K562 (cell line): ENCODE data around the gene AGPAT1. TPM values are rescaled to one million over a fixed set of nuclear protein-coding genes. Genes with fewer than 3 reads are reported as not detected.
A peak's percentile ranks its signal among the peaks of the same experiment; 100 is the strongest.

Experiments
- C11orf30 ChIP-seq: fragments of 450-650 bp; IDR thresholded peaks from 2 replicates; pipeline ENCODE4 v1.6.1; 2016; ENCODE audit warnings: low read depth, mild to moderate bottlenecking
- DPF2 ChIP-seq: fragments of 450-650 bp; IDR thresholded peaks from 2 replicates; pipeline ENCODE4 v1.6.1; 2016
- ESRRA ChIP-seq: fragments of 450-650 bp; IDR thresholded peaks from 2 replicates; pipeline ENCODE4 v1.6.1; 2014; ENCODE audit warnings: low read depth, mild to moderate bottlenecking, moderate library complexity, borderline replicate concordance
- FOXA3 ChIP-seq, 2 experiments: fragments of 450-650 bp in 1 of 2; sonication (generic) in 1 of 2; formaldehyde crosslinking; IDR thresholded peaks in 1 of 2; conservative IDR thresholded peaks in 1 of 2; 2 replicates each; pipeline versions ENCODE4 v1.4.0 to v1.8.0; 2020 to 2022; ENCODE audit warnings: mild to moderate bottlenecking in 2 of 2, missing genetic modification reagents in 1 of 2
- HDAC1 ChIP-seq, 2 experiments: fragments of 450-650 bp; IDR thresholded peaks; 2 replicates each; pipeline ENCODE4 v1.6.1; 2016 to 2017; ENCODE audit warnings: inconsistent platforms in 1 of 2, mild to moderate bottlenecking in 1 of 2, moderate library complexity in 1 of 2
- KDM4B ChIP-seq, 2 experiments: fragments of 450-650 bp in 1 of 2; sonication (generic) in 1 of 2; IDR thresholded peaks; 2 replicates each; pipeline ENCODE4 v1.6.1; 2016 to 2017; ENCODE audit warnings: borderline replicate concordance in 2 of 2, antibody characterized with exemption in 1 of 2, low read depth in 1 of 2, mild to moderate bottlenecking in 1 of 2
- L3MBTL2 ChIP-seq: fragments of 450-650 bp; IDR thresholded peaks from 2 replicates; pipeline ENCODE4 v1.6.1; 2016; ENCODE audit warnings: mild to moderate bottlenecking, moderate library complexity
- NFRKB ChIP-seq: fragments of 450-650 bp; IDR thresholded peaks from 2 replicates; pipeline ENCODE4 v1.6.1; 2016; ENCODE audit warnings: low read depth
- PHF8 ChIP-seq: fragments of 200-600 bp; sonication (generic); IDR thresholded peaks from 2 replicates; pipeline ENCODE4 v1.6.1; 2012; ENCODE audit warnings: mixed run types, mild to moderate bottlenecking, inconsistent platforms, low read length, moderate library complexity, borderline replicate concordance
- POLR2A ChIP-seq: fragments of 450-650 bp; conservative IDR thresholded peaks from 2 replicates; pipeline ENCODE4 v1.6.1; 2016
- RB1 ChIP-seq: fragments of 450-650 bp; IDR thresholded peaks from 2 replicates; pipeline ENCODE4 v1.6.1; 2017; ENCODE audit warnings: low read depth, mild to moderate bottlenecking
- RBFOX2 ChIP-seq: fragments of 200-400 bp; formaldehyde crosslinking; IDR thresholded peaks from 2 replicates; pipeline ENCODE4 v1.6.1; 2017; ENCODE audit warnings: low read depth, mild to moderate bottlenecking, low read length, moderate library complexity
- TAL1 ChIP-seq: fragments of 450-650 bp; IDR thresholded peaks from 2 replicates; pipeline ENCODE4 v1.6.1; 2016; ENCODE audit warnings: mild to moderate bottlenecking
- polyA plus RNA-seq, 8 experiments: library from polyadenylated mRNA; depleted of rRNA in 4 of 8; stranded (reverse) in 5 of 8; unstranded in 3 of 8; fragments of >200 nt; fragmentation: Nextera tagmentation in 2 of 8; fragmentation: Illumina TruSeq in 1 of 8; extraction: Ambion mirVana in 2 of 8; extraction: Trizol in 1 of 8; gene quantifications; 2 replicates each; pipeline versions ENCODE4 v1.2.1 to v1.2.3, GENCODE V29; 2011 to 2014; ENCODE audit warnings: inconsistent platforms in 1 of 8, missing spikeins in 1 of 8
- total RNA-seq, 7 experiments: library from RNA; depleted of rRNA in 6 of 7; stranded (reverse); fragments of >200 nt in 6 of 7; fragmentation: Illumina TruSeq in 2 of 7; extraction: Trizol in 2 of 7; gene quantifications; 2 replicates each; pipeline versions ENCODE4 v1.2.1 to v1.2.3, GENCODE V29; 2011 to 2021; ENCODE audit warnings: low replicate concordance in 1 of 7
- TF ChIP-seq, protein P1 (sequence below), 3 experiments: fragments of 200-800 bp in 1 of 3; fragments of 250-450 bp in 1 of 3; fragments of 450-650 bp in 1 of 3; sonication (Bioruptor Pico) in 1 of 3; sonication (Bioruptor generic) in 1 of 3; formaldehyde crosslinking in 1 of 3; IDR thresholded peaks; 2 replicates each; pipeline versions ENCODE4 v1.6.1 to v1.8.0; 2016 to 2022; ENCODE audit warnings: mild to moderate bottlenecking in 2 of 3, missing genetic modification characterization in 2 of 3, missing compliant biosample characterization in 1 of 3, moderate library complexity in 1 of 3
- TF ChIP-seq, protein P2 (sequence below): fragments of 450-650 bp; formaldehyde crosslinking; IDR thresholded peaks from 2 replicates; pipeline ENCODE4 v1.4.0; 2022; ENCODE audit warnings: missing genetic modification characterization
- TF ChIP-seq, protein P3 (sequence below): fragments of 450-650 bp; formaldehyde crosslinking; IDR thresholded peaks from 2 replicates; pipeline ENCODE4 v1.4.0; 2022; ENCODE audit warnings: missing genetic modification characterization
- TF ChIP-seq, protein P4 (sequence below): fragments of 450-650 bp; formaldehyde crosslinking; conservative IDR thresholded peaks from 2 replicates; pipeline ENCODE4 v1.4.0; 2022; ENCODE audit warnings: mild to moderate bottlenecking, missing genetic modification characterization
- TF ChIP-seq, protein P5 (sequence below): fragments of 250-450 bp; sonication (Bioruptor Pico); IDR thresholded peaks from 2 replicates; pipeline ENCODE4 v1.9.0; 2021; ENCODE audit warnings: mild to moderate bottlenecking, inconsistent platforms

AGPAT1 gene
- total and polyA plus RNA-seq, 9 of the 15 experiments (the other 6 are each of a cell fraction or from before 2014, with no cell fraction given) = 37.9 to 176 (median 69.4) TPM

DNA sequence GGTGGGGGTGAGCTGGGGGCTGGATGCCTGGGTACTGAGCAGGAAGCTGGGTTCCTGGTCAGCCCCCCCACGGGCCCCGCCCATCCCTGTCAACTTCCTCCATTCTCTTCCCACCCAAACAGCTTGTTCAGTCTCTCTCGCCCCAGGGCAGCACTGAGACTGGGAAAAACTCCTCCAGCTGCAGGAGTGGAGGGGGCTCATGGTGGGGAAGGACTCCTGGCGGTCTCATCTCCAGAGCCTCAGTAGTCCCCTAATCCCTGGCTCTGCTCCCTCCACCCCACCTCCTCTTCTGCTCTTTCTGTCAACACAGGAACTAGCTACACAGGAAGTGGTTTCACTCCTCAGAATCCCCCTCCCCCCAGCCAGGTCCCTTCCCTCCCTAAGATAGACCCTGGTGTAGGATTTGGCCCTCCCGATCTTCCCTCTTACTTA is 16.7 kb upstream of the AGPAT1 start, which contains the start of gene GPSM3 (continued):
- TF ChIP-seq L3MBTL2 (no peak), ESRRA (peak; percentile 21; the same call in 1 of the 2 replicates), TAL1 (no peak), DPF2 (peak; percentile 68; the same call in 1 of the 2 replicates), POLR2A (peak; percentile 75), NFRKB (0 out of 2 replicates have a peak, but pooled peaks have one; percentile 51), RBFOX2 (peak; percentile 14; the same call in 1 of the 2 replicates), KDM4B (IDR thresholded peaks at IDR 0.05; ENCODE audit: borderline replicate concordance in 2 of 2, low read depth in 1 of 2) (0 out of 4 replicates have a peak, but pooled peaks of 1 of the 2 experiments have one; percentile 42), C11orf30 (peak; percentile 47), RB1 (0 out of 2 replicates have a peak, but pooled peaks have one; percentile 40), FOXA3 (CRISPR knock-in tag; conservative IDR thresholded peaks at IDR 0.05 in 1 of 2, IDR thresholded peaks at IDR 0.05 in 1 of 2) (peak in 1 of 2 experiments; percentile 80; a peak in 2 of 4 replicates), HDAC1 (IDR thresholded peaks at IDR 0.05) (peak in 1 of 2 experiments; percentile 19; a peak in 1 of 4 replicates), PHF8 (peak; percentile 53; the same call in 1 of the 2 replicates)
- TF ChIP-seq, protein P1, sequence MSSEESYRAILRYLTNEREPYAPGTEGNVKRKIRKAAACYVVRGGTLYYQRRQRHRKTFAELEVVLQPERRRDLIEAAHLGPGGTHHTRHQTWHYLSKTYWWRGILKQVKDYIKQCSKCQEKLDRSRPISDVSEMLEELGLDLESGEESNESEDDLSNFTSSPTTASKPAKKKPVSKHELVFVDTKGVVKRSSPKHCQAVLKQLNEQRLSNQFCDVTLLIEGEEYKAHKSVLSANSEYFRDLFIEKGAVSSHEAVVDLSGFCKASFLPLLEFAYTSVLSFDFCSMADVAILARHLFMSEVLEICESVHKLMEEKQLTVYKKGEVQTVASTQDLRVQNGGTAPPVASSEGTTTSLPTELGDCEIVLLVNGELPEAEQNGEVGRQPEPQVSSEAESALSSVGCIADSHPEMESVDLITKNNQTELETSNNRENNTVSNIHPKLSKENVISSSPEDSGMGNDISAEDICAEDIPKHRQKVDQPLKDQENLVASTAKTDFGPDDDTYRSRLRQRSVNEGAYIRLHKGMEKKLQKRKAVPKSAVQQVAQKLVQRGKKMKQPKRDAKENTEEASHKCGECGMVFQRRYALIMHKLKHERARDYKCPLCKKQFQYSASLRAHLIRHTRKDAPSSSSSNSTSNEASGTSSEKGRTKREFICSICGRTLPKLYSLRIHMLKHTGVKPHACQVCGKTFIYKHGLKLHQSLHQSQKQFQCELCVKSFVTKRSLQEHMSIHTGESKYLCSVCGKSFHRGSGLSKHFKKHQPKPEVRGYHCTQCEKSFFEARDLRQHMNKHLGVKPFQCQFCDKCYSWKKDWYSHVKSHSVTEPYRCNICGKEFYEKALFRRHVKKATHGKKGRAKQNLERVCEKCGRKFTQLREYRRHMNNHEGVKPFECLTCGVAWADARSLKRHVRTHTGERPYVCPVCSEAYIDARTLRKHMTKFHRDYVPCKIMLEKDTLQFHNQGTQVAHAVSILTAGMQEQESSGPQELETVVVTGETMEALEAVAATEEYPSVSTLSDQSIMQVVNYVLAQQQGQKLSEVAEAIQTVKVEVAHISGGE (CRISPR knock-in tag; IDR thresholded peaks at IDR 0.05) = peak in 2 of 3 experiments; percentile 69 to 94; a peak in 4 of 6 replicates
- TF ChIP-seq, protein P2, sequence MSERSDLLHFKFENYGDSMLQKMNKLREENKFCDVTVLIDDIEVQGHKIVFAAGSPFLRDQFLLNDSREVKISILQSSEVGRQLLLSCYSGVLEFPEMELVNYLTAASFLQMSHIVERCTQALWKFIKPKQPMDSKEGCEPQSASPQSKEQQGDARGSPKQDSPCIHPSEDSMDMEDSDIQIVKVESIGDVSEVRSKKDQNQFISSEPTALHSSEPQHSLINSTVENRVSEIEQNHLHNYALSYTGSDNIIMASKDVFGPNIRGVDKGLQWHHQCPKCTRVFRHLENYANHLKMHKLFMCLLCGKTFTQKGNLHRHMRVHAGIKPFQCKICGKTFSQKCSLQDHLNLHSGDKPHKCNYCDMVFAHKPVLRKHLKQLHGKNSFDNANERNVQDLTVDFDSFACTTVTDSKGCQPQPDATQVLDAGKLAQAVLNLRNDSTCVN (CRISPR knock-in tag) = 0 out of 2 replicates have a peak, but pooled peaks have one; percentile 59
- TF ChIP-seq, protein P3, sequence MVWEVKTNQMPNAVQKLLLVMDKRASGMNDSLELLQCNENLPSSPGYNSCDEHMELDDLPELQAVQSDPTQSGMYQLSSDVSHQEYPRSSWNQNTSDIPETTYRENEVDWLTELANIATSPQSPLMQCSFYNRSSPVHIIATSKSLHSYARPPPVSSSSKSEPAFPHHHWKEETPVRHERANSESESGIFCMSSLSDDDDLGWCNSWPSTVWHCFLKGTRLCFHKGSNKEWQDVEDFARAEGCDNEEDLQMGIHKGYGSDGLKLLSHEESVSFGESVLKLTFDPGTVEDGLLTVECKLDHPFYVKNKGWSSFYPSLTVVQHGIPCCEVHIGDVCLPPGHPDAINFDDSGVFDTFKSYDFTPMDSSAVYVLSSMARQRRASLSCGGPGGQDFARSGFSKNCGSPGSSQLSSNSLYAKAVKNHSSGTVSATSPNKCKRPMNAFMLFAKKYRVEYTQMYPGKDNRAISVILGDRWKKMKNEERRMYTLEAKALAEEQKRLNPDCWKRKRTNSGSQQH (CRISPR knock-in tag) = peak; percentile 78
- TF ChIP-seq, protein P4, sequence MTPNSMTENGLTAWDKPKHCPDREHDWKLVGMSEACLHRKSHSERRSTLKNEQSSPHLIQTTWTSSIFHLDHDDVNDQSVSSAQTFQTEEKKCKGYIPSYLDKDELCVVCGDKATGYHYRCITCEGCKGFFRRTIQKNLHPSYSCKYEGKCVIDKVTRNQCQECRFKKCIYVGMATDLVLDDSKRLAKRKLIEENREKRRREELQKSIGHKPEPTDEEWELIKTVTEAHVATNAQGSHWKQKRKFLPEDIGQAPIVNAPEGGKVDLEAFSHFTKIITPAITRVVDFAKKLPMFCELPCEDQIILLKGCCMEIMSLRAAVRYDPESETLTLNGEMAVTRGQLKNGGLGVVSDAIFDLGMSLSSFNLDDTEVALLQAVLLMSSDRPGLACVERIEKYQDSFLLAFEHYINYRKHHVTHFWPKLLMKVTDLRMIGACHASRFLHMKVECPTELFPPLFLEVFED (CRISPR knock-in tag) = 0 out of 2 replicates have a peak, but pooled peaks have one; percentile 18
- TF ChIP-seq, protein P5, sequence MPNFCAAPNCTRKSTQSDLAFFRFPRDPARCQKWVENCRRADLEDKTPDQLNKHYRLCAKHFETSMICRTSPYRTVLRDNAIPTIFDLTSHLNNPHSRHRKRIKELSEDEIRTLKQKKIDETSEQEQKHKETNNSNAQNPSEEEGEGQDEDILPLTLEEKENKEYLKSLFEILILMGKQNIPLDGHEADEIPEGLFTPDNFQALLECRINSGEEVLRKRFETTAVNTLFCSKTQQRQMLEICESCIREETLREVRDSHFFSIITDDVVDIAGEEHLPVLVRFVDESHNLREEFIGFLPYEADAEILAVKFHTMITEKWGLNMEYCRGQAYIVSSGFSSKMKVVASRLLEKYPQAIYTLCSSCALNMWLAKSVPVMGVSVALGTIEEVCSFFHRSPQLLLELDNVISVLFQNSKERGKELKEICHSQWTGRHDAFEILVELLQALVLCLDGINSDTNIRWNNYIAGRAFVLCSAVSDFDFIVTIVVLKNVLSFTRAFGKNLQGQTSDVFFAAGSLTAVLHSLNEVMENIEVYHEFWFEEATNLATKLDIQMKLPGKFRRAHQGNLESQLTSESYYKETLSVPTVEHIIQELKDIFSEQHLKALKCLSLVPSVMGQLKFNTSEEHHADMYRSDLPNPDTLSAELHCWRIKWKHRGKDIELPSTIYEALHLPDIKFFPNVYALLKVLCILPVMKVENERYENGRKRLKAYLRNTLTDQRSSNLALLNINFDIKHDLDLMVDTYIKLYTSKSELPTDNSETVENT (CRISPR knock-in tag) = no peak; the same call in 1 of the 2 replicates
